ENCODE results near the gene LMNTD2. TPM values are rescaled to one million over a fixed set of nuclear protein-coding genes. Genes with fewer than 3 reads are reported as not detected.
A peak's percentile ranks its signal among the peaks of the same experiment; 100 is the strongest.

LMNTD2 gene
- total and polyA plus RNA-seq, 2 of the 13 experiments (the other 11 are each of a cell fraction or from before 2014, with no cell fraction given): 1.1 to 3.1 TPM

GRCh38 chr11:561148-562003 is 838 bp upstream of the LMNTD2 start (continued):
- TF ChIP-seq ZNF121 (CRISPR knock-in tag; IDR thresholded peaks at IDR 0.05): peak; percentile 19; the same call in 1 of the 2 replicates
- peak; percentile 58 for TF ChIP-seq GATAD2A (CRISPR knock-in tag; IDR thresholded peaks at IDR 0.05)
- no peak for TF ChIP-seq ZKSCAN5 (CRISPR knock-in tag; IDR thresholded peaks at IDR 0.05)
- no peak for TF ChIP-seq SMC3 (IDR thresholded peaks at IDR 0.05; ENCODE audit: low read length)
- no peak for TF ChIP-seq SP140L (CRISPR knock-in tag; IDR thresholded peaks at IDR 0.05; ENCODE audit: borderline replicate concordance)
- no peak for TF ChIP-seq GTF2F1 (IDR thresholded peaks at IDR 0.05; ENCODE audit: low read length)
- TF ChIP-seq XRCC5 (optimal IDR thresholded peaks at IDR 0.05; ENCODE audit: low read length): no peak
- TF ChIP-seq E2F5 (CRISPR knock-in tag; conservative IDR thresholded peaks at IDR 0.05): no peak
- TF ChIP-seq HOXA3 (CRISPR knock-in tag; IDR thresholded peaks at IDR 0.05): peak; percentile 78; the same call in 1 of the 2 replicates
- TF ChIP-seq ZNF318 (CRISPR knock-in tag; IDR thresholded peaks at IDR 0.05): 0 out of 2 replicates have a peak, but pooled peaks have one; percentile 35
- peak; percentile 82; the same call in 1 of the 2 replicates for TF ChIP-seq KDM2A (CRISPR knock-in tag; IDR thresholded peaks at IDR 0.05; ENCODE audit: borderline replicate concordance, low read depth)
- TF ChIP-seq LCORL (IDR thresholded peaks at IDR 0.05): no peak
- peak; percentile 42 for TF ChIP-seq LCORL (CRISPR knock-in tag; IDR thresholded peaks at IDR 0.05)
- TF ChIP-seq ZNF275 (CRISPR knock-in tag; IDR thresholded peaks at IDR 0.05; ENCODE audit: borderline replicate concordance): no peak
- TF ChIP-seq HOMEZ (CRISPR knock-in tag; IDR thresholded peaks at IDR 0.05; ENCODE audit: low read depth): peak; percentile 54; the same call in 1 of the 2 replicates
- peak; percentile 72 for TF ChIP-seq DRAP1 (CRISPR knock-in tag; IDR thresholded peaks at IDR 0.05)

All from HepG2 (cell line).